Measurements from ENCODE around the gene JAGN1.
"Not testable (repeated sequence)": the region's sequence is repeated elsewhere in the genome, so short reads cannot be mapped to it uniquely, and the experiment has no call there.

JAGN1 gene

DNA sequence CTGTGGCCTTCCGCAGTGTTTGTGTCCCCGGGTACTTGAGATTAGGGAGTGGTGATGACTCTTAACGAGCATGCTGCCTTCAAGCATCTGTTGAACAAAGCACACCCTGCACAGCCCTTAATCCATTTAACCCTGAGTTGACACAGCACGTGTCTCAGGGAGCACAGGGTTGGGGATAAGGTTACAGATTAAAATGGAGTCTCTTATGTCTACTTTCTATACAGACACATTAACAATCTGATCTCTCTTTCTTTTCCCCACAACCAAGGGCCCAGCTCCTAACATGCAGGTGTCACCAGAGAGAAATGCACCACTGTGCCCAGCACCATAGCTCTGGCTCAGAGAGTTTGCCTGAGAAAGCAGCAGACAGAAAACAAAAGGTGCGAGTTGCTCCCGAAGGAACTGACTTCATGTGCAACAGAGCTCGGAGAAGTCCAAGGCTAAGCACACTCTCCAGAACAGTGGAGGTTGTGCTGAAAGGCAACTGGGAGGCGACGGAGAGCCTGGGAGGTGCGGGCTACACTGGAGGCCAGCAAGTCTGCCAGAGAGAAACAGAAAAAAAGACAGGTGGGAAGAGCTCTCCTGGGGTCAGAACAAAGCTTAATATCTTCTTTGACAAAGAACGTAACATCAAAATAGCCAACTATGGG is 36.0 kb upstream of the JAGN1 start:
- H3K4me3 ChIP-seq (ENCODE audit: low read length in 2 of 2); H3K9ac ChIP-seq (ENCODE audit: low read depth in 1 of 2, low read length in 2 of 2); H3K27me3 ChIP-seq (ENCODE audit: control insufficient read depth in 2 of 2, insufficient read depth in 2 of 2, low read length in 2 of 2); H3K36me3 ChIP-seq (ENCODE audit: control insufficient read depth in 2 of 2, insufficient read depth in 2 of 2, low read length in 2 of 2); H3K27ac ChIP-seq (ENCODE audit: low read depth in 2 of 2, low read length in 2 of 2); H3K9me3 ChIP-seq (ENCODE audit: control insufficient read depth in 2 of 2, low read length in 2 of 2); H3K4me1 ChIP-seq (ENCODE audit: control insufficient read depth in 2 of 2, insufficient read depth in 2 of 2, low read length in 2 of 2): not testable (repeated sequence)

DNA sequence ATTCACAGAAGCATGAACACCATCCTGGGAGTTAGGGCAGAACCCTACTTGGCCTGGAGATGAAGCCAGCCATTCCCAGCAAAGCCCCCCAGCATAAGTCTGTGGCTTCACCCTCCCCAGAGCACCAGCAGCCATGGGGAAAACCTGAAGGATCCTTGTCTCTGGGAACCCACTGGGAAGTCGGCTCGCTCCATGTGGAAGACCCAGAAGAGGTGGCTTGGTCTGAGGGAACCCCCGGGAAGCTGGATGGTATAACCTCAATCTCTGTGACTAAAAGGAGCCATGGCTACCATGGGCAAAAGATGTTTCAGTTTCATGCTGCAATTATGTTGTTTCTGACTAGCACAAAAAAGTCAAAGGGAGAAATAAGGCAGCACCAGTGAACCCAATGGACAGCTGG is 34.8 kb upstream of the JAGN1 start:
- no peaks in the 10 kb centered on the region for H3K36me3 ChIP-seq (ENCODE audit: control insufficient read depth in 2 of 2, insufficient read depth in 2 of 2, low read length in 2 of 2)
- H3K9ac ChIP-seq (ENCODE audit: low read depth in 1 of 2, low read length in 2 of 2), result no peak overlapping the region
- no peak overlapping the region for H3K27ac ChIP-seq (ENCODE audit: low read depth in 2 of 2, low read length in 2 of 2)
- H3K9me3 ChIP-seq (ENCODE audit: control insufficient read depth in 2 of 2, low read length in 2 of 2), result no peaks in the 10 kb centered on the region
- H3K27me3 ChIP-seq (ENCODE audit: control insufficient read depth in 2 of 2, insufficient read depth in 2 of 2, low read length in 2 of 2), result no peaks in the 10 kb centered on the region
- no peaks in the 10 kb centered on the region for H3K4me1 ChIP-seq (ENCODE audit: control insufficient read depth in 2 of 2, insufficient read depth in 2 of 2, low read length in 2 of 2)
- H3K4me3 ChIP-seq (ENCODE audit: low read length in 2 of 2), result no peak overlapping the region

DNA sequence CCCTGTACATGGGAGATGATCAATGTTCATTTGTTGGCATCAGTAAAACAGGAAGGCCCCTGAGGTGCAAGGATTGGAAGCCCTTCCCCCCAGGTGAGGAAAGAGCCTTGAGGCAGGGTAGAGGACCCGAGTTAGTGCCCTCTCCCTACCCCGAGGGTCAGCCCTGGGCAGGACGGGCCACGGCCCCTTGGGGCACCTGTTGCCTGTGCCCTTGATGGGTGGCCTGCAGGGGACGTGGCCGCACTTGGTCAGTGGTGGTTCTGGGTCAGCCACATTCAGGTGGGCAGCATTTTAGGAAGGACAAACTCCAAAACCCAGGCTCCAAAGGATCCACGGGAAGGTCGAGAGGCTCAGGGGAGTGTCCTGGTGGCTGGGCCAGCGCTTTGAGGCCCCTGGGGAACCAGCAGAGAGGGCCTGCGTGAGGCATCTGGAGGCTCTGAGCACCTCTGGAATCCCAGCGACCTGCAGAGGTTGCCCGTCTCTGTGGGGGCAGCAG is 30.8 kb upstream of the JAGN1 start:
- Histone ChIP-seq H3K36me3 (ENCODE audit: control insufficient read depth in 2 of 2, insufficient read depth in 2 of 2, low read length in 2 of 2) (no peaks in the 10 kb centered on the region), H3K27me3 (ENCODE audit: control insufficient read depth in 2 of 2, insufficient read depth in 2 of 2, low read length in 2 of 2) (no peaks in the 10 kb centered on the region), H3K27ac (ENCODE audit: low read depth in 2 of 2, low read length in 2 of 2) (no peak overlapping the region), H3K9ac (ENCODE audit: low read depth in 1 of 2, low read length in 2 of 2) (no peak overlapping the region), H3K9me3 (ENCODE audit: control insufficient read depth in 2 of 2, low read length in 2 of 2) (no peaks in the 10 kb centered on the region), H3K4me3 (ENCODE audit: low read length in 2 of 2) (no peak overlapping the region), H3K4me1 (ENCODE audit: control insufficient read depth in 2 of 2, insufficient read depth in 2 of 2, low read length in 2 of 2) (peaks cover 0 to 4% of the 10 kb centered on the region in 2 donors)

DNA sequence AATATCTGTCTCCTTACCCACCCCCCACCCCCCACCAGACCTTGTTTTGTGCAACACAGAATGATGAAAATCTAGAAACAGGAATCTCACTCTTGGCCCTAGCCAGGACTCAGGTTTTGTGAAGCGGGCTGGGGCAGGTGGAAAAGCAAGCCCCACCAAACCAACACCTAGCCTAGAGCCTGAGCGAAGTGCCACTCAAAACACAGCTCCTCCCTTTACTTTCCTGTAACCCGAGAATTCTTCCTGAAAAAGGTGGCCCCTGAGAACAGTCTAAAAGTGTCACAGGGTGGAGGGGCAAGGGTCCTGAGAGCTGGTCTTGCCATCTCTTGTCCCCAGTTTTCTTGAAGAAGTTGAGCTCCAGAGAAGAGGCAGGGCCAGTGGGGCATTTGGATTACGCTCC is 29.2 kb upstream of the JAGN1 start:
- H3K27ac ChIP-seq (ENCODE audit: low read depth in 2 of 2, low read length in 2 of 2), result no peak overlapping the region
- H3K36me3 ChIP-seq (ENCODE audit: control insufficient read depth in 2 of 2, insufficient read depth in 2 of 2, low read length in 2 of 2), result no peaks in the 10 kb centered on the region
- no peak overlapping the region for H3K4me3 ChIP-seq (ENCODE audit: low read length in 2 of 2)
- H3K9me3 ChIP-seq (ENCODE audit: control insufficient read depth in 2 of 2, low read length in 2 of 2), result no peaks in the 10 kb centered on the region
- no peak overlapping the region for H3K9ac ChIP-seq (ENCODE audit: low read depth in 1 of 2, low read length in 2 of 2)
- no peaks in the 10 kb centered on the region for H3K27me3 ChIP-seq (ENCODE audit: control insufficient read depth in 2 of 2, insufficient read depth in 2 of 2, low read length in 2 of 2)
- H3K4me1 ChIP-seq (ENCODE audit: control insufficient read depth in 2 of 2, insufficient read depth in 2 of 2, low read length in 2 of 2), result peaks cover 0 to 4% of the 10 kb centered on the region in 2 donors

DNA sequence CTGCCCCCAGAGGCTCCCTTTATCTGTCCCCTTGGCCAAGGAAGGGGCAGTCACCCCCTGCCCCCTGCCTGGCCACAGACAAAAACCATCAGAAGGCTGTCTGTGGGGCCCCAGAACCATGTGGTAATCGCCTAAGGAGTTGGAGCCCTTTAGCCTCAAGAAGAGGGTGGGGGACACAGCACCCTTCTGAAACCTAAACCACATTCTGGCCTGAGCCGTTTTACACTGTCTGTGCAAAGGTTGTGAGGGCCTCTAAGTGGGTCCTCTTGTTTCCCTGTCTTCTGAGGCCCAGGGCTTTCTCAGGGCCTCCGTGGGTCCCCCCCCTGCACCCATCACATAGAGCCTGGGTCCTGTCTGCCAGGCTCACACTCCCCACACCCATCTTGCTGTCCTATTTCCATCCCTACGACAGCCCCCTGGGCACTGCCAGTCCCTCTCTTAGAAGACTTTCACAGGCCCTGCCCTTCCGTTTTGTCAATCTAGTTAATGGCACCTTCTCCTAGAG is 28.7 kb upstream of the JAGN1 start:
- no peaks in the 10 kb centered on the region for H3K9me3 ChIP-seq (ENCODE audit: control insufficient read depth in 2 of 2, low read length in 2 of 2)
- H3K27ac ChIP-seq (ENCODE audit: low read depth in 2 of 2, low read length in 2 of 2), result no peak overlapping the region
- H3K4me3 ChIP-seq (ENCODE audit: low read length in 2 of 2), result no peak overlapping the region
- H3K36me3 ChIP-seq (ENCODE audit: control insufficient read depth in 2 of 2, insufficient read depth in 2 of 2, low read length in 2 of 2), result no peaks in the 10 kb centered on the region
- no peak overlapping the region for H3K9ac ChIP-seq (ENCODE audit: low read depth in 1 of 2, low read length in 2 of 2)
- no peaks in the 10 kb centered on the region for H3K27me3 ChIP-seq (ENCODE audit: control insufficient read depth in 2 of 2, insufficient read depth in 2 of 2, low read length in 2 of 2)
- peaks cover 0 to 4% of the 10 kb centered on the region in 2 donors for H3K4me1 ChIP-seq (ENCODE audit: control insufficient read depth in 2 of 2, insufficient read depth in 2 of 2, low read length in 2 of 2)

DNA sequence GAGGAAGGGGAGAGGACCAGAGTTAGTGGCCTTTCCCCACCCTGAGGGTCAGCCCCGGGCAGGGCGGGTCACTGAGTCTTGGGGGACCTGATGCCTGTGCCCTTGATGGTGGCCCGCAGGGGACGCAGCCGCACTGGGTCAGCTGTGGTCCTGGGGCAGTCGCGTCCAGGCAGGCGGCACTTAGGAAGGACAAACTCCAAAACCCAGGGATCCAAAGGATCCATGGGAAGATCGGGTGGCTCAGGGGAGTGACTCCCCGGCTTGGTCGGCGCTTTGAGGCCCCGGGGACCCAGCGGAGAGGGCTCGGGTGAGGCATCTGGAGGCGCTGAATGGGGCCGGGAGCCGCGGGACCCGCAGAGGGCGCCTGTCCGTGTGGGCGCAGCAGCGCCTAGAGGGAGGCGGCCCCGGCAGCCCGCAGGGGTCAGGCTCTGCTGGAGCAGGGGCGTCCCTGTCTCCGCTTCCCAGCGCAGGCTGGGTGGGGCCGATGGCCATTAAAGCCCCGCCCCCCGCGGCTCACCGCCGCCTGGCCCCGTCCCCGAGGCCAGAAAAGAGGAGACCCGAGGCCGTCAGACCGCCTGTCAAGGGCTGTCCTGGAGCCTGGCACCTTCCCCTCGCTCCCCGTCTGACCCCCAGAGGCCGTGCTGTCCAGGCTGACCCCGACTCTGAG is 27.9 kb upstream of the JAGN1 start:
- Histone ChIP-seq H3K9ac (ENCODE audit: low read depth in 1 of 2, low read length in 2 of 2) (peak overlapping the region in 1 of 2 donors; percentile 65), H3K4me3 (ENCODE audit: low read length in 2 of 2) (peak overlapping the region; percentile 48 to 52), H3K9me3 (ENCODE audit: control insufficient read depth in 2 of 2, low read length in 2 of 2) (no peaks in the 10 kb centered on the region), H3K27me3 (ENCODE audit: control insufficient read depth in 2 of 2, insufficient read depth in 2 of 2, low read length in 2 of 2) (no peaks in the 10 kb centered on the region), H3K27ac (ENCODE audit: low read depth in 2 of 2, low read length in 2 of 2) (peak overlapping the region in 1 of 2 donors; percentile 38), H3K4me1 (ENCODE audit: control insufficient read depth in 2 of 2, insufficient read depth in 2 of 2, low read length in 2 of 2) (peaks cover 0 to 4% of the 10 kb centered on the region in 2 donors), H3K36me3 (ENCODE audit: control insufficient read depth in 2 of 2, insufficient read depth in 2 of 2, low read length in 2 of 2) (no peaks in the 10 kb centered on the region)

DNA sequence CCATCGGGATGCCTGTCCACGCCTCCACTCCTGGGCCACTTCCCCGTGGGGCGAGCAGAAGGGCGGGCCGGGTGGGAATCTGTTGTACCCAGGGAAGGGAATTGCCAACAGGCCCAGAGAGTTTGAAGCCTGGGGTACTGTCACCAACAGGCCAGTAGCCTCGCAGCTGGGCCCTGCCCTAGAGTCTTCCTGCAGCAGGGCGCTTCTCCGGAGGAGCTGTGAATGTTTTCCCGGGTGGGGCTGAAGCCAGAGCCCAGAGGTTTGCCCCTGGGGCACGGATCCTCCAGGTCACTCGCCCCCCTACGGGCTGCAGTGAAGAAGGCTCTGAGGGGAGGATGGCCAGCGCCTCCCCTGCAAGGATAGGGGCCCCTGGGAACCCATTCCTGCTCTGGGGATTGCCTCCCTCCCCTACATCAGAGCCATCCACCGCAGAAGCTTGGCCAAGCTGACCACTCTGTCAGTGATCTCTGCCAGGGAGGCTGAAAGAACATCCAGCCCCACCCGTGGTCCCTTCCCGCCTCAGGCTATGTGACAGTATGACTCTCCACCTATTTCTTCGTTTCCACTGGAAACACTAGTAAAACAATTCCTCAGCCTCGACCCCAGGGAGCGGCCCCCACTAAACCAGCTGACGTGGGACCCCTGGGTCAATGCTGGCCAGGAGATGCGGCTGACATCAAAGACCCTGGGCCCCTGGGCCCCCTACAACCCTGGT is 27.2 kb upstream of the JAGN1 start:
- H3K9me3 ChIP-seq (ENCODE audit: control insufficient read depth in 2 of 2, low read length in 2 of 2), result no peaks in the 10 kb centered on the region
- no peaks in the 10 kb centered on the region for H3K36me3 ChIP-seq (ENCODE audit: control insufficient read depth in 2 of 2, insufficient read depth in 2 of 2, low read length in 2 of 2)
- H3K27me3 ChIP-seq (ENCODE audit: control insufficient read depth in 2 of 2, insufficient read depth in 2 of 2, low read length in 2 of 2), result no peaks in the 10 kb centered on the region
- peaks cover 0 to 4% of the 10 kb centered on the region in 2 donors for H3K4me1 ChIP-seq (ENCODE audit: control insufficient read depth in 2 of 2, insufficient read depth in 2 of 2, low read length in 2 of 2)
- peak overlapping the region; percentile 48 to 52 for H3K4me3 ChIP-seq (ENCODE audit: low read length in 2 of 2)
- peak overlapping the region in 1 of 2 donors; percentile 65 for H3K9ac ChIP-seq (ENCODE audit: low read depth in 1 of 2, low read length in 2 of 2)
- no peak overlapping the region for H3K27ac ChIP-seq (ENCODE audit: low read depth in 2 of 2, low read length in 2 of 2)

DNA sequence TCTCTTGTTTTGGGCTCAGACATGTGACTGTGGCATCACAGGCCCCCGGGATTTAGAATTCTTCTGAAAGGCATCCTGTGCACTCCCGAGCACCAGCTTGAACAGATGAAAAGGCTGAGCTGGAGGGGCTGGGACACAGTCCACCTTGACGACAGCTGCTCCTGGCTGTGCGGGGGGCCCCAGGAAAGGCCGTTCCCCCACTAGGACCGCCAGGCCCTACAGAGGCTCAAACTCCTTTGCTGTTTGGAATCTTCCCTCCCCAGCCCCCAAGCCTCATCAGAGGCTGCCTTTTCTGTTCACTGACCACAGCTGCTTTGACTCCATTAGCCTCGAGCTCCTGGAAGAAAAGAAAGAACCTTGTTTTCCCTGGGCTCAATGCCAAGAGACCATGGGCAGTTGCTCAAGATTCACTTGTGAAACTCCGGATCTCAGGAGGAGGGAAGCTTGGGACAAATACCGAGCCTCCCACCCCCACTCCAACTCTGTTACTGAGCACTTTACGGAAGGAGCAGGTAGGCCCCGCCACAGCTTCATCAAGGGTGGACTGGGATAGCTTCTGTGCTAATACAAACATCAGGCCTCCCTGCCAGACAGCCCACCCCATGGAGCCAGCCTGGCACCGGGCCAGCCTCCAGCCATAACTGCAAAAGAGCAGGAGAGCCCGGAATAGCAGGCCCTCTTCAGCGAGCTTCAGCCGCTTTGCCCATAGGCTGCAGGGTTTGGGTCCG is 26.0 kb upstream of the JAGN1 start:
- H3K4me3 ChIP-seq (ENCODE audit: low read length in 2 of 2), result no peak overlapping the region
- H3K27ac ChIP-seq (ENCODE audit: low read depth in 2 of 2, low read length in 2 of 2), result peak overlapping the region in 1 of 2 donors; percentile 23
- no peak overlapping the region for H3K9ac ChIP-seq (ENCODE audit: low read depth in 1 of 2, low read length in 2 of 2)
- H3K9me3 ChIP-seq (ENCODE audit: control insufficient read depth in 2 of 2, low read length in 2 of 2), result no peaks in the 10 kb centered on the region
- peaks cover 0 to 4% of the 10 kb centered on the region in 2 donors for H3K4me1 ChIP-seq (ENCODE audit: control insufficient read depth in 2 of 2, insufficient read depth in 2 of 2, low read length in 2 of 2)
- H3K36me3 ChIP-seq (ENCODE audit: control insufficient read depth in 2 of 2, insufficient read depth in 2 of 2, low read length in 2 of 2), result no peaks in the 10 kb centered on the region
- H3K27me3 ChIP-seq (ENCODE audit: control insufficient read depth in 2 of 2, insufficient read depth in 2 of 2, low read length in 2 of 2), result no peaks in the 10 kb centered on the region

DNA sequence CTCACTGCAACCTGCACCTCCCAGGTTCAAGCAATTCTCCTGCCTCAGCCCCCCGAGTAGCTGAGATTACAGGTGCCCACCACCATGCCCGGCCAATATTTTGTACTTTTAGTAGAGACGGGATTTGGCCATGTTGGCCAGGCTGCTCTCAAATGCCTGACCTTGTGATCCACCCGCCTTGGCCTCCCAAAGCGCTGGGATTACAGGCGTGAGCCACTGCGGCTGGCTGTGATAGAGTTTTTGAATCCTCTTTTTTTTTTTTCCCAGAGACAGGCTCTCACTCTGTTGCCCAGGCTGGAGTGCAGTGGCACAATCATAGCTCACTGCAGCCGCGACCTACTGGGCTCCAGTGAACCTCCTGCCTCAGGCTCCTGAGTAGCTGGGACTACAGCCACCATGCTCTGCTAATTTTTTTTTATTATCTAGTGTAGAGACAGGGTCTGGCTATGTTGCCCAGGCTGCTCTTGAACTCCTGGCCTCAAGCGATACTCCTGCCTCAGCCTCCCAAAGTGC is 25.2 kb upstream of the JAGN1 start:
- not testable (repeated sequence) for H3K36me3 ChIP-seq (ENCODE audit: control insufficient read depth in 2 of 2, insufficient read depth in 2 of 2, low read length in 2 of 2); H3K27ac ChIP-seq (ENCODE audit: low read depth in 2 of 2, low read length in 2 of 2); H3K9me3 ChIP-seq (ENCODE audit: control insufficient read depth in 2 of 2, low read length in 2 of 2); H3K4me1 ChIP-seq (ENCODE audit: control insufficient read depth in 2 of 2, insufficient read depth in 2 of 2, low read length in 2 of 2); H3K27me3 ChIP-seq (ENCODE audit: control insufficient read depth in 2 of 2, insufficient read depth in 2 of 2, low read length in 2 of 2); H3K4me3 ChIP-seq (ENCODE audit: low read length in 2 of 2); H3K9ac ChIP-seq (ENCODE audit: low read depth in 1 of 2, low read length in 2 of 2)
